G401 (cell line): Measurements from ENCODE around the gene IGFBP2. TPM values are rescaled to one million over a fixed set of nuclear protein-coding genes. Genes with fewer than 3 reads are reported as not detected.

Experiments used
- total RNA-seq: library from RNA; depleted of rRNA; stranded (reverse); fragments of >200 nt; shearing (Covaris generic); gene quantifications from 2 replicates; pipeline ENCODE4 v1.2.3, GENCODE V29; 2014; rRNA removed

Gene IGFBP2
- total RNA-seq, 1 experiment from 2014 or later = 134 TPM

Other genes starting within 250 kb of the IGFBP2 start
- 12.6 and 55.3 TPM in 2 replicates for gene SMARCAL1, start 220.9 kb upstream of the IGFBP2 start, total RNA-seq
- 1,405 and 2,009 TPM in 2 replicates for gene RPL37A, start 134.6 kb upstream of the IGFBP2 start, total RNA-seq
- gene IGFBP5, start 62.1 kb downstream of the IGFBP2 start, total RNA-seq = 0.24 TPM in 1 of 2 replicates, not detected in the other
- gene TNP1, start 226.6 kb downstream of the IGFBP2 start, total RNA-seq = not detected in 2 replicates